NCI-H226 (cell line): ENCODE results near the gene TRRAP.
"Not testable (repeated sequence)": the region's sequence is repeated elsewhere in the genome, so short reads cannot be mapped to it uniquely, and the experiment has no call there.

Experiments
- DNase-seq: peaks from one replicate; pipeline ENCODE4 v3.0.0-alpha.2; 2015

The TRRAP gene

GRCh38 chr7:99033765-99034164, 155.4 kb downstream of the TRRAP start:
- DNase-seq = no peak

GRCh38 chr7:99034932-99035722, 156.8 kb downstream of the TRRAP start:
- no peak for DNase-seq

GRCh38 chr7:99035723-99036545, 157.6 kb downstream of the TRRAP start:
- DNase-seq = no peak

GRCh38 chr7:99036546-99037111, 158.3 kb downstream of the TRRAP start:
- no peak for DNase-seq

- DNase-seq = no peak
Observed at GRCh38 chr7:99037327-99037940, 159.1 kb downstream of the TRRAP start.

GRCh38 chr7:99038086-99038855, 159.9 kb downstream of the TRRAP start:
- no peak for DNase-seq

GRCh38 chr7:99039384-99039891, 161.1 kb downstream of the TRRAP start:
- DNase-seq = no peak

- DNase-seq = peak; percentile 20
Observed at GRCh38 chr7:99040104-99040958, 162.0 kb downstream of the TRRAP start.

GRCh38 chr7:99041526-99041925, 163.2 kb downstream of the TRRAP start:
- DNase-seq = no peak

- no peak for DNase-seq
Observed at GRCh38 chr7:99042957-99043356, 164.6 kb downstream of the TRRAP start.

GRCh38 chr7:99044858-99045257, 166.5 kb downstream of the TRRAP start:
- DNase-seq = not testable (repeated sequence)

- DNase-seq = not testable (repeated sequence)
Observed at GRCh38 chr7:99046262-99046661, 167.9 kb downstream of the TRRAP start.

GRCh38 chr7:99046722-99047121, 168.4 kb downstream of the TRRAP start:
- no peak for DNase-seq

GRCh38 chr7:99047526-99048077, 169.3 kb downstream of the TRRAP start:
- no peak for DNase-seq

GRCh38 chr7:99050971-99051370, 172.6 kb downstream of the TRRAP start:
- DNase-seq = no peak

- DNase-seq = no peak
Observed at GRCh38 chr7:99054781-99055180, 176.4 kb downstream of the TRRAP start.

- DNase-seq = no peak
Observed at GRCh38 chr7:99061001-99061776, 182.9 kb downstream of the TRRAP start.
